Activated CD4-positive, alpha-beta T cell treated with anti-CD3 and anti-CD28 coated beads, Interleukin-2, amount 10 ng/mL, durations not matched to agents 24 days and 14 days (primary cell): ENCODE measurements around the gene ARAP3. TPM values are rescaled to one million over a fixed set of nuclear protein-coding genes. Genes with fewer than 3 reads are reported as not detected.

ENCODE experiments used
- DNase-seq: peaks from one replicate; pipeline ENCODE4 v3.0.0; 2022
- H3K27ac Mint-ChIP-seq: one replicate; pipeline ENCODE4 v1.8.0; 2022; ENCODE audit warnings: mild to moderate bottlenecking, mixed read lengths
- H3K27me3 Mint-ChIP-seq: one replicate; pipeline ENCODE4 v1.8.0; 2022; ENCODE audit warnings: mixed read lengths
- H3K36me3 Mint-ChIP-seq: one replicate; pipeline ENCODE4 v1.8.0; 2022; ENCODE audit warnings: low read depth, mild to moderate bottlenecking, mixed read lengths
- H3K4me1 Mint-ChIP-seq: one replicate; pipeline ENCODE4 v1.8.0; 2021; ENCODE audit warnings: mixed read lengths
- H3K4me3 Mint-ChIP-seq: one replicate; pipeline ENCODE4 v1.8.0; 2022; ENCODE audit warnings: mild to moderate bottlenecking, moderate library complexity, mixed read lengths
- H3K9me3 Mint-ChIP-seq: one replicate; pipeline ENCODE4 v1.8.0; 2021; ENCODE audit warnings: mixed read lengths
- intact Hi-C: fragments of 100-400 bp; cut with micrococcal nuclease; formaldehyde crosslinking; loops from one replicate; pipeline ENCODE4 v1.15.1; 2023
- total RNA-seq: library from RNA; stranded (reverse); gene quantifications from 2 replicates; pipeline ENCODE4 v1.2.3, GENCODE V29; 2022

Gene ARAP3
- total RNA-seq, 1 donor from 2014 or later = 10.9 TPM

GRCh38 chr5:141672841-141673813 is 8.9 kb downstream of the ARAP3 start:
- Mint-ChIP-seq H3K9me3 (no peaks in the 10 kb centered on the region), H3K27ac (no peak overlapping the region), H3K4me3 (no peak overlapping the region), H3K27me3 (peaks cover 3% of the 10 kb centered on the region), H3K4me1 (no peaks in the 10 kb centered on the region), H3K36me3 (peaks cover 5% of the 10 kb centered on the region)
- no peak for DNase-seq
- intact Hi-C loops = no loop called here

GRCh38 chr5:141672071-141672840 is 9.8 kb downstream of the ARAP3 start:
- H3K4me3 Mint-ChIP-seq = no peak overlapping the region
- H3K27me3 Mint-ChIP-seq = peaks cover under 1% of the 10 kb centered on the region
- H3K36me3 Mint-ChIP-seq = peaks cover 4% of the 10 kb centered on the region
- H3K27ac Mint-ChIP-seq = no peak overlapping the region
- no peaks in the 10 kb centered on the region for H3K4me1 Mint-ChIP-seq
- no peak for DNase-seq
- H3K9me3 Mint-ChIP-seq = no peaks in the 10 kb centered on the region
- intact Hi-C loops = no loop called here

- Mint-ChIP-seq H3K4me3 (no peak overlapping the region), H3K27me3 (no peaks in the 10 kb centered on the region), H3K36me3 (peaks cover 2% of the 10 kb centered on the region), H3K27ac (no peak overlapping the region), H3K9me3 (no peaks in the 10 kb centered on the region), H3K4me1 (peaks cover 4% of the 10 kb centered on the region)
- intact Hi-C loops = loop anchor here (10.0 kb wide), 1 partner anchor 145 kb away; no protein-coding TSS in a partner anchor
- no peak for DNase-seq
Observed at GRCh38 chr5:141669520-141669919, 12.5 kb downstream of the ARAP3 start.

GRCh38 chr5:141668601-141669265 is 13.3 kb downstream of the ARAP3 start:
- peaks cover 2% of the 10 kb centered on the region for H3K36me3 Mint-ChIP-seq
- H3K27me3 Mint-ChIP-seq = no peaks in the 10 kb centered on the region
- no peak overlapping the region for H3K4me3 Mint-ChIP-seq
- H3K27ac Mint-ChIP-seq = no peak overlapping the region
- H3K4me1 Mint-ChIP-seq = peaks cover 4% of the 10 kb centered on the region
- no peak for DNase-seq
- no peaks in the 10 kb centered on the region for H3K9me3 Mint-ChIP-seq
- intact Hi-C loops = loop anchor here (10.0 kb wide), 1 partner anchor 146 kb away; no protein-coding TSS in a partner anchor

- intact Hi-C loops = loop anchor here (1.0 to 10.0 kb wide), 4 partner anchors 27 to 213 kb away; no protein-coding TSS in a partner anchor
- no peak overlapping the region for H3K27ac Mint-ChIP-seq
- H3K4me3 Mint-ChIP-seq = no peak overlapping the region
- peaks cover 2% of the 10 kb centered on the region for H3K36me3 Mint-ChIP-seq
- H3K9me3 Mint-ChIP-seq = no peaks in the 10 kb centered on the region
- no peaks in the 10 kb centered on the region for H3K27me3 Mint-ChIP-seq
- DNase-seq = no peak
- H3K4me1 Mint-ChIP-seq = peaks cover 4% of the 10 kb centered on the region
Observed at GRCh38 chr5:141665995-141666940, 15.8 kb downstream of the ARAP3 start.

GRCh38 chr5:141664733-141665461 is 17.1 kb downstream of the ARAP3 start:
- no peak overlapping the region for H3K4me3 Mint-ChIP-seq
- intact Hi-C loops = loop anchor here (1.0 to 10.0 kb wide), 4 partner anchors 28 to 214 kb away; no protein-coding TSS in a partner anchor
- peak overlapping the region; percentile 26 for H3K27ac Mint-ChIP-seq
- H3K27me3 Mint-ChIP-seq = no peaks in the 10 kb centered on the region
- DNase-seq = peak; percentile 93
- peaks cover 4% of the 10 kb centered on the region for H3K4me1 Mint-ChIP-seq
- H3K9me3 Mint-ChIP-seq = no peaks in the 10 kb centered on the region
- H3K36me3 Mint-ChIP-seq = peaks cover 2% of the 10 kb centered on the region

GRCh38 chr5:141663506-141663905 is 18.5 kb downstream of the ARAP3 start:
- DNase-seq = no peak
- Mint-ChIP-seq H3K4me3 (no peak overlapping the region), H3K9me3 (no peaks in the 10 kb centered on the region), H3K27me3 (peaks cover 2% of the 10 kb centered on the region), H3K36me3 (no peaks in the 10 kb centered on the region), H3K27ac (no peak overlapping the region), H3K4me1 (peaks cover 4% of the 10 kb centered on the region)
- intact Hi-C loops = loop anchor here (10.0 kb wide), 1 partner anchor 151 kb away; no protein-coding TSS in a partner anchor

- peaks cover 2% of the 10 kb centered on the region for H3K27me3 Mint-ChIP-seq
- intact Hi-C loops = loop anchor here (10.0 kb wide), 1 partner anchor 153 kb away; no protein-coding TSS in a partner anchor
- no peak overlapping the region for H3K4me3 Mint-ChIP-seq
- peaks cover 3% of the 10 kb centered on the region for H3K36me3 Mint-ChIP-seq
- H3K9me3 Mint-ChIP-seq = no peaks in the 10 kb centered on the region
- peaks cover 7% of the 10 kb centered on the region for H3K4me1 Mint-ChIP-seq
- H3K27ac Mint-ChIP-seq = no peak overlapping the region
- DNase-seq = no peak
Observed at GRCh38 chr5:141662028-141662427, 20.0 kb downstream of the ARAP3 start.

GRCh38 chr5:141657937-141658545 is 24.0 kb downstream of the ARAP3 start:
- Mint-ChIP-seq H3K4me1 (peaks cover 3% of the 10 kb centered on the region), H3K36me3 (peaks cover 8% of the 10 kb centered on the region), H3K9me3 (no peaks in the 10 kb centered on the region), H3K4me3 (no peak overlapping the region), H3K27ac (peak overlapping the region; percentile 14), H3K27me3 (peaks cover 2% of the 10 kb centered on the region)
- DNase-seq = no peak
- intact Hi-C loops = no loop called here

- no peak overlapping the region for H3K27ac Mint-ChIP-seq
- no peak for DNase-seq
- intact Hi-C loops = no loop called here
Observed at GRCh38 chr5:141657404-141657803, 24.6 kb downstream of the ARAP3 start.

GRCh38 chr5:141656396-141656795 is 25.6 kb downstream of the ARAP3 start:
- Mint-ChIP-seq H3K27ac (no peak overlapping the region), H3K36me3 (peaks cover 8% of the 10 kb centered on the region), H3K27me3 (peaks cover 2% of the 10 kb centered on the region), H3K4me3 (no peak overlapping the region), H3K4me1 (peaks cover 14% of the 10 kb centered on the region), H3K9me3 (no peaks in the 10 kb centered on the region)
- intact Hi-C loops = no loop called here
- no peak for DNase-seq

More at GRCh38 chr5:141657404-141657803, 24.6 kb downstream of the ARAP3 start:
- H3K9me3 Mint-ChIP-seq = no peaks in the 10 kb centered on the region
- no peak overlapping the region for H3K4me3 Mint-ChIP-seq
- H3K36me3 Mint-ChIP-seq = peaks cover 8% of the 10 kb centered on the region
- peaks cover 2% of the 10 kb centered on the region for H3K27me3 Mint-ChIP-seq
- H3K4me1 Mint-ChIP-seq = peaks cover 6% of the 10 kb centered on the region

- intact Hi-C loops = no loop called here
- peaks cover 24% of the 10 kb centered on the region for H3K4me1 Mint-ChIP-seq
- H3K27me3 Mint-ChIP-seq = peaks cover 2% of the 10 kb centered on the region
- no peaks in the 10 kb centered on the region for H3K9me3 Mint-ChIP-seq
- H3K36me3 Mint-ChIP-seq = peaks cover 8% of the 10 kb centered on the region
- no peak overlapping the region for H3K4me3 Mint-ChIP-seq
- DNase-seq = no peak
- no peak overlapping the region for H3K27ac Mint-ChIP-seq
Observed at GRCh38 chr5:141655020-141655419, 27.0 kb downstream of the ARAP3 start.
